Measurements from ENCODE around the gene DEPP1. TPM values are rescaled to one million over a fixed set of nuclear protein-coding genes. Genes with fewer than 3 reads are reported as not detected.

The DEPP1 gene
- total and polyA plus RNA-seq, 10 of the 15 experiments (the other 5 are each of a cell fraction or from before 2014, with no cell fraction given): 1.7 to 12.1 (median 7.3) TPM

- TF ChIP-seq ZNF207 (IDR thresholded peaks at IDR 0.05; ENCODE audit: borderline replicate concordance) (no peak), NR2F1 (conservative IDR thresholded peaks at IDR 0.05) (no peak), IKZF2 (IDR thresholded peaks at IDR 0.05) (no peak), STAT1 (conservative IDR thresholded peaks at IDR 0.05) (no peak)
Measured at GRCh38 chr10:44997105-44997748, 18.6 kb upstream of the DEPP1 start (continued).

DNA sequence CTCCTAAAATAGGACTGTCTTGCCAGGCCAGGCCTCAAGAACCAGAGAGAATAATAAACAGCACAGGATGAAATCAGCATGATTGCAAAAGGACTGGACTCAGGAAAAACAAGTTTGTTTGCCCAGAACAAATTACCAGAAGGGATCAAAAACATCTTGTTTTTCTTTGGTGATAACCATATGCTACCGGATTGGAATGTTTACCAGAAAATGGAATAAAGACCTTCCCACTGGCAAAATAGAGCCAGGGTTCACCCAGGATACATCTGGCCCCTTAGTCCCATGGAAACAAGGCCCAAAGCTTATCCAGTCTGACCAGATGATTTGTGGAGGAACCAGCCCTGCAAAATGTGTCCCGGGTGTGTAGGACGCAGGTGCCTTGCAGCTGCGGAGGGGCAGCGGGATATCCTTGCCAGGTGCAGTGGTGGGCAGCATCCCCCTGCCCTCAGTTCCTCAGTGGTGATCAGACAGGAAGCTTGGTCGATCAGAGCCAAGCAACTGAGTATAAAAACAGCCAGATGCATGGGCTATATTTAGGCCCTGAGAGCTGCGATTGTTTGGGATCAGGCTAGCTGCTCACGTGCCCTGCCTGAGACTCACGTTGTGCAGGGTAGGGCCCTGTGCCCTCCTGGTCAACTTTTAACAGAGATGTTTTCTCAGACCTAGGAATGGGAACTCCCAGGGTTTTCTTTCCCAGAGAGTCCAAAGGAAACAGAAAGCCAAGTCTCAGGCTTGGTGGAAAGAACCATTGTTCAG, 17.5 kb upstream of the DEPP1 start:
- ATAC-seq: no peak
- WGBS (ENCODE audit: insufficient coverage, insufficient replicate concordance, low lambda C conversion rate, missing lambda C conversion rate): 63% methylated on average over 9 of the region's 9 CpGs
- TF ChIP-seq CHD4 (IDR thresholded peaks at IDR 0.05) (no peak), ZBTB4 (CRISPR knock-in tag; IDR thresholded peaks at IDR 0.05) (no peak), DPF2 (IDR thresholded peaks at IDR 0.05) (no peak), CTCF (IDR thresholded peaks at IDR 0.05 in 2 of 3, conservative IDR thresholded peaks at IDR 0.05 in 1 of 3; ENCODE audit: control insufficient read depth in 2 of 3, extremely low read depth in 1 of 3, insufficient read depth in 1 of 3, low read depth in 3 of 3, low read length in 3 of 3) (no peak), KLF5 (IDR thresholded peaks at IDR 0.05; ENCODE audit: partially characterized antibody) (no peak), CBX5 (IDR thresholded peaks at IDR 0.05; ENCODE audit: low read depth) (no peak), RAD21 (IDR thresholded peaks at IDR 0.05; ENCODE audit: insufficient read depth, low read depth, low read length) (no peak), NFYA (IDR thresholded peaks at IDR 0.05; ENCODE audit: borderline replicate concordance, low read depth, low read length) (no peak), WRNIP1 (IDR thresholded peaks at IDR 0.05; ENCODE audit: borderline replicate concordance, low read depth, low read length) (no peak), ZNF207 (IDR thresholded peaks at IDR 0.05; ENCODE audit: borderline replicate concordance) (no peak)
- TF ChIP-seq, protein P1, sequence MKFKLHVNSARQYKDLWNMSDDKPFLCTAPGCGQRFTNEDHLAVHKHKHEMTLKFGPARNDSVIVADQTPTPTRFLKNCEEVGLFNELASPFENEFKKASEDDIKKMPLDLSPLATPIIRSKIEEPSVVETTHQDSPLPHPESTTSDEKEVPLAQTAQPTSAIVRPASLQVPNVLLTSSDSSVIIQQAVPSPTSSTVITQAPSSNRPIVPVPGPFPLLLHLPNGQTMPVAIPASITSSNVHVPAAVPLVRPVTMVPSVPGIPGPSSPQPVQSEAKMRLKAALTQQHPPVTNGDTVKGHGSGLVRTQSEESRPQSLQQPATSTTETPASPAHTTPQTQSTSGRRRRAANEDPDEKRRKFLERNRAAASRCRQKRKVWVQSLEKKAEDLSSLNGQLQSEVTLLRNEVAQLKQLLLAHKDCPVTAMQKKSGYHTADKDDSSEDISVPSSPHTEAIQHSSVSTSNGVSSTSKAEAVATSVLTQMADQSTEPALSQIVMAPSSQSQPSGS (IDR thresholded peaks at IDR 0.05; ENCODE audit: low read length): no peak

More for the DNA sequence above, 17.5 kb upstream of the DEPP1 start:
- no peak for DNase-seq (ENCODE audit: low read depth, low spot score)
- Histone ChIP-seq H3K9me3 (replicated peaks; ENCODE audit: control insufficient read depth, insufficient read depth, low read length) (no peaks in the 10 kb centered on the region), H3K4me2 (ENCODE audit: control insufficient read depth, insufficient read depth) (no peak overlapping the region), H3K79me2 (ENCODE audit: control insufficient read depth, insufficient read depth, low read length) (peaks cover under 1% of the 10 kb centered on the region; the same call in 1 of the 2 replicates), H3K9ac (ENCODE audit: control insufficient read depth, insufficient read depth, low read length) (no peak overlapping the region), H4K20me1 (ENCODE audit: control insufficient read depth, insufficient read depth) (no peaks in the 10 kb centered on the region), H3K4me3 (no peak overlapping the region), H3K4me1 (ENCODE audit: control insufficient read depth, insufficient read depth, low read length) (peaks cover 10% of the 10 kb centered on the region), H3K27ac (ENCODE audit: control insufficient read depth, insufficient read depth) (no peak overlapping the region), H2AFZ (ENCODE audit: control insufficient read depth, low read depth, low read length) (no peak overlapping the region), H3K36me3 (ENCODE audit: control insufficient read depth in 2 of 2, insufficient read depth in 2 of 2, low read length in 1 of 2) (peaks cover 0 to 1% of the 10 kb centered on the region in 2 experiments; a peak in 1 of 4 replicates), H3K27me3 (replicated peaks in 1 of 2; ENCODE audit: control insufficient read depth in 2 of 2, insufficient read depth in 2 of 2, low read length in 1 of 2) (no peaks in the 10 kb centered on the region)
- ChIA-PET POLR2A (interaction anchor here (0.6 to 2.2 kb wide), 3 partner anchors 8 to 38 kb away, joined by 3 to 7 read pairs (median 6); partner anchors contain the start of gene DEPP1), RAD21 (ENCODE audit: unreplicated experiment) (interaction anchor here (1.4 to 2.3 kb wide), 2 partner anchors 63 to 466 kb away, joined by 4 to 13 read pairs; no protein-coding TSS in a partner anchor), SMC1A (ENCODE audit: uncharacterized antibody, unreplicated experiment) (interaction anchor here (0.7 to 2.6 kb wide), 4 partner anchors 11 to 64 kb away, joined by 3 to 10 read pairs (median 5); no protein-coding TSS in a partner anchor), CTCF (interaction anchor here (1.1 to 2.9 kb wide), 3 partner anchors 29 to 132 kb away, joined by 3 to 11 read pairs (median 3); no protein-coding TSS in a partner anchor)
- FAIRE-seq: no peak
- in situ Hi-C loops (cut with MboI): no loop called here
- BruUV-seq (replicated peaks): no TSS peak
- intact Hi-C loops (cut with micrococcal nuclease; ENCODE audit: unreplicated experiment): no loop called here
